H9 (cell line): Measurements from ENCODE around the gene RBMS3. TPM values are rescaled to one million over a fixed set of nuclear protein-coding genes. Genes with fewer than 3 reads are reported as not detected.

Experiments
- DNase-seq: peaks from one replicate; pipeline ENCODE4 v3.0.0-alpha.2; 2017
- H2AFZ ChIP-seq: one replicate; pipeline ENCODE4 v1.6.1; 2013; ENCODE audit warnings: mild to moderate bottlenecking, low read length, control low read depth, moderate library complexity
- H2AK5ac ChIP-seq: 2 replicates; pipeline ENCODE4 v1.6.1; 2013; ENCODE audit warnings: low read length, control low read depth, mixed read lengths; ENCODE audit not compliant: insufficient read length
- H2BK120ac ChIP-seq: one replicate; pipeline ENCODE4 v1.6.1; 2013; ENCODE audit warnings: low read depth, mild to moderate bottlenecking, low read length, control low read depth, inconsistent platforms; ENCODE audit not compliant: poor library complexity, severe bottlenecking
- H2BK12ac ChIP-seq: 2 replicates; pipeline ENCODE4 v1.6.1; 2013; ENCODE audit warnings: low read length, control low read depth, mixed read lengths, low read depth; ENCODE audit not compliant: insufficient read length
- H2BK15ac ChIP-seq: 2 replicates; pipeline ENCODE4 v1.6.1; 2013; ENCODE audit warnings: low read depth, low read length, control low read depth
- H2BK20ac ChIP-seq: one replicate; pipeline ENCODE4 v1.6.1; 2013; ENCODE audit warnings: low read depth, mild to moderate bottlenecking, low read length, control low read depth, inconsistent platforms; ENCODE audit not compliant: poor library complexity, severe bottlenecking
- H2BK5ac ChIP-seq: 2 replicates; pipeline ENCODE4 v1.6.1; 2013; ENCODE audit warnings: low read length, control low read depth, mixed read lengths; ENCODE audit not compliant: insufficient read length
- H3K14ac ChIP-seq: 2 replicates; pipeline ENCODE4 v1.6.1; 2013; ENCODE audit warnings: low read length, control low read depth; ENCODE audit not compliant: insufficient read depth
- H3K18ac ChIP-seq: 2 replicates; pipeline ENCODE4 v1.6.1; 2013; ENCODE audit warnings: low read depth, mild to moderate bottlenecking, mixed read lengths, low read length, control low read depth; ENCODE audit not compliant: insufficient read length
- H3K23ac ChIP-seq: 2 replicates; pipeline ENCODE4 v1.6.1; 2013; ENCODE audit warnings: low read length, control low read depth, mixed read lengths, low read depth; ENCODE audit not compliant: insufficient read length
- H3K23me2 ChIP-seq: 2 replicates; pipeline ENCODE4 v1.6.1; 2013; ENCODE audit warnings: low read depth, mild to moderate bottlenecking, mixed read lengths, low read length, control low read depth; ENCODE audit not compliant: insufficient read length, poor library complexity, severe bottlenecking
- H3K27ac ChIP-seq: 2 replicates; pipeline ENCODE4 v1.5.1; 2013; ENCODE audit warnings: low read length, control low read depth, mixed read lengths, low read depth; ENCODE audit not compliant: insufficient read length
- H3K27me3 ChIP-seq: 2 replicates; pipeline ENCODE4 v1.6.1; 2013; ENCODE audit warnings: low read length, control low read depth, inconsistent platforms; ENCODE audit not compliant: insufficient read depth
- H3K4ac ChIP-seq: 2 replicates; pipeline ENCODE4 v1.6.1; 2013; ENCODE audit warnings: low read depth, mild to moderate bottlenecking, control low read depth, inconsistent platforms, low read length, moderate library complexity
- H3K4me1 ChIP-seq: 2 replicates; pipeline ENCODE4 v1.6.1; 2013; ENCODE audit warnings: low read length, control low read depth, inconsistent platforms; ENCODE audit not compliant: insufficient read depth
- H3K4me2 ChIP-seq: 2 replicates; pipeline ENCODE4 v1.6.1; 2013; ENCODE audit warnings: low read length, control low read depth, mixed read lengths; ENCODE audit not compliant: insufficient read length, insufficient read depth
- H3K56ac ChIP-seq: 2 replicates; pipeline ENCODE4 v1.6.1; 2013; ENCODE audit warnings: low read depth, mild to moderate bottlenecking, mixed read lengths, low read length, control low read depth; ENCODE audit not compliant: insufficient read length
- H3K79me1 ChIP-seq: 2 replicates; pipeline ENCODE4 v1.6.1; 2013; ENCODE audit warnings: low read depth, mild to moderate bottlenecking, moderate library complexity, low read length, control low read depth, inconsistent platforms; ENCODE audit not compliant: insufficient read depth, poor library complexity, severe bottlenecking
- H3K79me2 ChIP-seq: 2 replicates; pipeline ENCODE4 v1.6.1; 2013; ENCODE audit warnings: low read length, control low read depth, inconsistent platforms; ENCODE audit not compliant: insufficient read depth
- H3K9ac ChIP-seq: 2 replicates; pipeline ENCODE4 v1.6.1; 2013; ENCODE audit warnings: low read length, control low read depth, mixed read lengths; ENCODE audit not compliant: insufficient read length; ENCODE audit errors: extremely low read depth
- H3K9me3 ChIP-seq: one replicate; pipeline ENCODE4 v1.6.1; 2013; ENCODE audit warnings: low read depth, low read length, inconsistent platforms; ENCODE audit not compliant: control insufficient read depth
- H3T11ph ChIP-seq: one replicate; pipeline ENCODE4 v1.6.1; 2013; ENCODE audit warnings: mild to moderate bottlenecking, low read length, control low read depth, inconsistent platforms
- H4K20me1 ChIP-seq: one replicate; pipeline ENCODE4 v1.6.1; 2013; ENCODE audit not compliant: control insufficient read depth, insufficient read length, insufficient read depth
- H4K5ac ChIP-seq: 2 replicates; pipeline ENCODE4 v1.6.1; 2013; ENCODE audit warnings: low read depth, mild to moderate bottlenecking, mixed read lengths, low read length, control low read depth; ENCODE audit not compliant: insufficient read length
- H4K8ac ChIP-seq: replicated peaks from 2 replicates; pipeline ENCODE4 v1.6.1; 2013; ENCODE audit warnings: low read length, control low read depth, mixed read lengths, low read depth; ENCODE audit not compliant: insufficient read length
- H4K91ac ChIP-seq: 2 replicates; pipeline ENCODE4 v1.6.1; 2013; ENCODE audit warnings: low read depth, mild to moderate bottlenecking, moderate library complexity, mixed read lengths, low read length, control low read depth; ENCODE audit not compliant: insufficient read length
- H3K27ac Mint-ChIP-seq, 3 experiments: 2 replicates in 2 of 3; 3 replicates in 1 of 3; pipeline ENCODE4 v1.8.0; 2020 to 2021; ENCODE audit warnings: mixed read lengths in 3 of 3, mild to moderate bottlenecking in 1 of 3, moderate library complexity in 1 of 3
- H3K27me3 Mint-ChIP-seq: 2 replicates; pipeline ENCODE4 v1.8.0; 2021; ENCODE audit warnings: low read depth, mild to moderate bottlenecking, moderate library complexity, mixed read lengths
- H3K36me3 Mint-ChIP-seq, 3 experiments: 2 replicates in 2 of 3; 3 replicates in 1 of 3; pipeline ENCODE4 v1.8.0; 2020 to 2021; ENCODE audit warnings: low read depth in 3 of 3, mixed read lengths in 3 of 3; ENCODE audit not compliant: insufficient read depth in 1 of 3
- H3K4me1 Mint-ChIP-seq, 2 experiments: 2 replicates each; pipeline ENCODE4 v1.8.0; 2020; ENCODE audit warnings: mixed read lengths in 2 of 2
- H3K4me3 Mint-ChIP-seq, 2 experiments: 2 replicates in 1 of 2; 3 replicates in 1 of 2; pipeline ENCODE4 v1.8.0; 2020 to 2021; ENCODE audit warnings: mild to moderate bottlenecking in 2 of 2, mixed read lengths in 2 of 2, moderate library complexity in 1 of 2
- H3K9me3 Mint-ChIP-seq, 2 experiments: 2 replicates in 1 of 2; 3 replicates in 1 of 2; pipeline ENCODE4 v1.8.0; 2020; ENCODE audit warnings: mild to moderate bottlenecking in 2 of 2, mixed read lengths in 2 of 2, moderate library complexity in 1 of 2
- CTCF ChIP-seq: fragments of 200-600 bp; sonication (generic); conservative IDR thresholded peaks from 3 replicates; pipeline ENCODE4 v1.8.0; 2021; ENCODE audit warnings: antibody characterized with exemption, mild to moderate bottlenecking
- WGBS: extraction: QIAGEN DNeasy Blood & Tissue Kit; methylation state at CpG from one replicate; pipeline ENCODE4 v1.1.7; 2013; ENCODE audit warnings: missing lambda C conversion rate, low lambda C conversion rate, mixed read lengths; ENCODE audit not compliant: insufficient read length; ENCODE audit errors: extremely low coverage; 5-methylcytosine and 5-hydroxymethylcytosine counted together
- total RNA-seq: library from RNA; stranded (reverse); gene quantifications from 2 replicates; pipeline ENCODE4 v1.2.1, GENCODE V29; 2021

The RBMS3 gene
- total RNA-seq, 1 experiment from 2014 or later = 8.1 TPM

DNA sequence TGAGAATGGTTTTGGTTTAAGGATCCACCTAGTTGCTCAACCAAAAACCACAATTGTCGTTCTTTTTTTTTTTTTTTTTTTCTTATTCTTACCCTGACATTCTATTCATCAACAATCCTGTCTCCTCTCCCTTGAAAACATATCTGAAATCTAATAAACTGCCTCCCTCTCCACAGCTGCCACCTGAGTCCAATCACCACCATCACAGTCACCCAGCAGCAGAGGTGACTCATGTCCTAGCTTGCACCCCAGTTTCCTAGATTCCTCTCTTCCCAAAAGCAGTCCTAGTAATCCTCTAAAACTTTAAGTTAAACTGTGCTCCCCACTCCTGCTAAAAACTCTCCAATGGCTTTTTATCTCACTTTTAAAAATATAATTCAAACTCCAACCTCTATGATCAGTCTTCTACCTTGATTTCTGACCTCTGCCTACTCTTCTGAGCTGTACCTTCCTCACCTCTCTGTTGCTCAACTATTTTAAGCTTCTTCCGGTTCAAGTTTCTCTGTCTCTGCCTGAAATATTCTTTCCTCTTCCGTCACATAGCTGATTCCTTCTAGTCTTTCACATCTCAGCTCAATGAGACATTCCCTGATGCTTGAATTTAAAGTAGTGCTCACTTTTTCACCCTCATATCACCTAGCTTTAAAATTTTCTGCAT is 33.7 kb upstream of the RBMS3 start:
- Histone ChIP-seq H2AFZ (peak overlapping the region; percentile 32), H3K4me1 (no peaks in the 10 kb centered on the region), H3K27me3 (no peaks in the 10 kb centered on the region), H2BK120ac (no peak overlapping the region), H3K23ac (no peak overlapping the region), H2BK12ac (no peak overlapping the region), H3K14ac (no peak overlapping the region), H3K9me3 (no peaks in the 10 kb centered on the region), H3K9ac (no peak overlapping the region), H3K27ac (no peak overlapping the region), H4K8ac (no peak overlapping the region), H3K4me2 (no peak overlapping the region), H3K18ac (no peak overlapping the region), H4K91ac (no peak overlapping the region), H2BK15ac (no peak overlapping the region), H3T11ph (no peak overlapping the region), H3K4ac (no peak overlapping the region), H3K79me2 (no peaks in the 10 kb centered on the region), H3K23me2 (no peaks in the 10 kb centered on the region), H3K56ac (no peak overlapping the region), H2BK5ac (no peak overlapping the region), H2AK5ac (no peak overlapping the region), H4K20me1 (no peaks in the 10 kb centered on the region), H3K79me1 (no peaks in the 10 kb centered on the region), H2BK20ac (no peak overlapping the region), H4K5ac (no peak overlapping the region)
- Mint-ChIP-seq H3K4me3 (no peak overlapping the region), H3K27ac (peak overlapping the region in 1 of 3 experiments; percentile 0; a peak in 1 of 7 replicates), H3K27me3 (no peaks in the 10 kb centered on the region), H3K36me3 (no peaks in the 10 kb centered on the region), H3K9me3 (no peaks in the 10 kb centered on the region), H3K4me1 (peaks cover 3 to 8% of the 10 kb centered on the region in 2 experiments)
- DNase-seq = no peak
- no peak for TF ChIP-seq CTCF
- WGBS = no CpG with 5 or more reads among the region's 3 CpGs
